ENCODE data around the gene PRKCZ.

DNA sequence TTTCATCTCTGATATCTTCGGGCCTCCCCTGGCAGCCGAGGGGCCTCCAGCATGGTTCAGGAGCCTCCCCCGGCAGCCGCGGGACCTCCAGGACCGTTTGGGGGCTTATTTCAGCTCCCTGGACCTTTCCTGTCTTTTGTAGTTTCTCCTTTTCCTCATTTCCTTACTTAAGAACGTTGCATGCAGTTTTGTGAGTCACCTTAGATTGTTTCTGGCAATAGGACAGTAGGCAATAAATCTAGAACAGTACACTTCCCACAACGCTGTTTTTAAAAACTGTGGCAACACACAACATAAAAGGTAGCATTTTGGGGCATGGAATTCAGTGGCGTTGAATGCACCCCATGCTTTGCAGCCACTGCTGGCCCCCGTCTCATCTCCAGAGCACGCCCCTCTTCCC is 120.0 kb downstream of the PRKCZ start:
- TF ChIP-seq EZH2 (IDR thresholded peaks at IDR 0.05; ENCODE audit: insufficient read depth, poor library complexity, severe bottlenecking): no peak
- no peak for TF ChIP-seq EZH2phosphoT487 (IDR thresholded peaks at IDR 0.05; ENCODE audit: insufficient read depth, low read depth)

All from GM23248 (cell line).